Prostate gland (tissue), 2 donors: ENCODE data around the gene TCF4. TPM values are rescaled to one million over a fixed set of nuclear protein-coding genes. Genes with fewer than 3 reads are reported as not detected.

Source experiments
- DNase-seq: peaks from one replicate; pipeline ENCODE4 v3.0.0-alpha.2; 2019; ENCODE audit warnings: low spot score
- H3K27ac ChIP-seq, 2 donors: fragments of 200-600 bp; sonication (generic); 2 replicates each; pipeline ENCODE4 v1.5.1; 2017 to 2019
- H3K27me3 ChIP-seq: fragments of 200-600 bp; sonication (generic); replicated peaks from 2 replicates; pipeline ENCODE4 v1.5.1; 2019; ENCODE audit not compliant: insufficient read depth
- H3K36me3 ChIP-seq, 2 donors: fragments of 200-600 bp; sonication (generic); 1 replicate in 1 of 2; 2 replicates in 1 of 2; pipeline versions ENCODE4 v1.5.1 to v1.8.1; 2017 to 2019
- H3K4me1 ChIP-seq: fragments of 200-600 bp; sonication (generic); replicated peaks from 2 replicates; pipeline ENCODE4 v1.5.1; 2019
- H3K4me3 ChIP-seq, 2 donors: fragments of 200-600 bp; sonication (generic); 2 replicates each; pipeline ENCODE4 v1.5.1; 2017 to 2019
- H3K9me3 ChIP-seq: fragments of 200-600 bp; sonication (generic); 2 replicates; pipeline ENCODE4 v1.5.1; 2017
- CTCF ChIP-seq, 4 experiments: fragments of 200-600 bp in 2 of 4; fragments of 450-650 bp in 2 of 4; sonication (generic) in 2 of 4; IDR thresholded peaks; 1 replicate in 3 of 4; 2 replicates in 1 of 4; pipeline ENCODE4 v1.5.1; 2016 to 2019; ENCODE audit warnings: antibody characterized with exemption in 4 of 4, mild to moderate bottlenecking in 2 of 4, moderate library complexity in 2 of 4
- POLR2A ChIP-seq: fragments of 450-650 bp; IDR thresholded peaks from one replicate; pipeline ENCODE4 v1.6.1; 2016; ENCODE audit warnings: antibody characterized with exemption, mild to moderate bottlenecking
- POLR2AphosphoS5 ChIP-seq: sonication (generic); formaldehyde crosslinking; IDR thresholded peaks from one replicate; pipeline ENCODE4 v1.6.1; 2017; ENCODE audit warnings: antibody characterized with exemption
- WGBS: methylation state at CpG from one replicate; pipeline ENCODE4 v1.1.5; 2018; 5-methylcytosine and 5-hydroxymethylcytosine counted together
- intact Hi-C: fragments of 100-400 bp; cut with DNase I; formaldehyde crosslinking; loops from one replicate; pipeline ENCODE4 v1.14.2; 2022
- total RNA-seq, 2 donors: library from RNA; depleted of rRNA; stranded (reverse); fragments of >200 nt; gene quantifications; one replicate each; pipeline ENCODE4 v1.1.0, GENCODE V29; 2016

The TCF4 gene
- total RNA-seq, 2 donors from 2014 or later, result 29.8 to 87.2 TPM

GRCh38 chr18:55457028-55457427, 131.0 kb downstream of the TCF4 start:
- Histone ChIP-seq H3K36me3 (no peaks in the 10 kb centered on the region), H3K4me3 (no peak overlapping the region), H3K9me3 (no peaks in the 10 kb centered on the region), H3K27me3 (no peaks in the 10 kb centered on the region), H3K27ac (no peak overlapping the region), H3K4me1 (no peaks in the 10 kb centered on the region)
- WGBS, result 50% methylated on average over 2 of the region's 2 CpGs
- intact Hi-C loops, result no loop called here
- DNase-seq, result no peak
- TF ChIP-seq CTCF (IDR thresholded peaks at IDR 0.05) (no peak), POLR2AphosphoS5 (no peak), POLR2A (no peak)

DNA sequence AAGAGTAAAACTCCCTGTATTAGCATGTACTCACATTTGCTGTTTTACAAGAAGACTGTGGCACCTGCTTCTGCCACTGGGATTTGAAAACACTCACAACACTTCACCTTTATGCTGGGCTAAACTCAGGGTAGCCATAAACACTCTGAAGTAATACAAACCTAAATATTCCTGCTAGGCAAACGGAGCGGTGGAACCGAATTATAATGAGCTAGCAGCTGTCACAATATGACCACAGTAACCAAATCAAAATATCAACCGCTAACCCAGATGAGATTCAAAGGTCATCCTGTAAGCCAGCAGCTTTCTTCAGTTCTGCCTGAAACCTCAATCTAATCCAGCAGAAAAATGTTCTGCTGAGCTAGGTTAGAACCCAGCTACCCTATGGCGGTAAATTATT, 132.1 kb downstream of the TCF4 start:
- TF ChIP-seq POLR2A (no peak), POLR2AphosphoS5 (no peak), CTCF (IDR thresholded peaks at IDR 0.05) (no peak)
- H3K4me3 ChIP-seq, result no peak overlapping the region
- intact Hi-C loops, result no loop called here
- no peak for DNase-seq
- H3K9me3 ChIP-seq, result no peaks in the 10 kb centered on the region
- H3K27me3 ChIP-seq, result no peaks in the 10 kb centered on the region
- no peak overlapping the region for H3K27ac ChIP-seq
- H3K36me3 ChIP-seq, result no peaks in the 10 kb centered on the region
- no peaks in the 10 kb centered on the region for H3K4me1 ChIP-seq
- WGBS, result 87% methylated on average over 5 of the region's 5 CpGs

GRCh38 chr18:55453186-55453585, 134.8 kb downstream of the TCF4 start:
- H3K27me3 ChIP-seq, result no peaks in the 10 kb centered on the region
- TF ChIP-seq POLR2A (no peak), POLR2AphosphoS5 (no peak)
- no peaks in the 10 kb centered on the region for H3K4me1 ChIP-seq
- intact Hi-C loops, result no loop called here
- DNase-seq, result no peak
- H3K4me3 ChIP-seq, result no peak overlapping the region
- H3K27ac ChIP-seq, result no peak overlapping the region
- H3K36me3 ChIP-seq, result no peaks in the 10 kb centered on the region
- H3K9me3 ChIP-seq, result no peaks in the 10 kb centered on the region
- 68% methylated on average over 1 of the region's 1 CpG for whole genome bisulfite sequencing

- Histone ChIP-seq H3K27ac (peak overlapping the region in 1 of 2 donors; percentile 54), H3K36me3 (no peaks in the 10 kb centered on the region), H3K4me1 (no peaks in the 10 kb centered on the region), H3K27me3 (no peaks in the 10 kb centered on the region), H3K9me3 (no peaks in the 10 kb centered on the region), H3K4me3 (no peak overlapping the region)
- WGBS, result 38% methylated on average over 1 of the region's 1 CpG
- peak; percentile 93 for DNase-seq
- intact Hi-C loops, result no loop called here
- TF ChIP-seq CTCF (IDR thresholded peaks at IDR 0.05), result no peak
- TF ChIP-seq POLR2AphosphoS5, result peak; percentile 84
- no peak for TF ChIP-seq POLR2A
Measured at GRCh38 chr18:55452123-55452611, 135.8 kb downstream of the TCF4 start.

GRCh38 chr18:55449412-55450140, 138.4 kb downstream of the TCF4 start:
- Histone ChIP-seq H3K4me1 (no peaks in the 10 kb centered on the region), H3K36me3 (no peaks in the 10 kb centered on the region), H3K4me3 (no peak overlapping the region), H3K27ac (no peak overlapping the region), H3K9me3 (no peaks in the 10 kb centered on the region), H3K27me3 (no peaks in the 10 kb centered on the region)
- no peak for TF ChIP-seq POLR2A
- TF ChIP-seq POLR2AphosphoS5, result no peak
- TF ChIP-seq CTCF (IDR thresholded peaks at IDR 0.05), result no peak
- DNase-seq, result no peak
- intact Hi-C loops, result no loop called here
- WGBS, result 72% methylated on average over 8 of the region's 8 CpGs
